Stimulated activated CD4-positive, alpha-beta T cell treated with anti-CD3 and anti-CD28 coated beads, Interleukin-12 subunit alpha, Interleukin-12 subunit beta, amount 100 ng/mL, for 24 hours (primary cell): ENCODE results near the gene EYA3.
A peak's percentile ranks its signal among the peaks of the same experiment; 100 is the strongest.

Experiments
- DNase-seq, 2 experiments: peaks; one replicate each; pipeline ENCODE4 v3.0.0-alpha.2; 2020; ENCODE audit warnings: low read depth in 2 of 2

The EYA3 gene

DNA sequence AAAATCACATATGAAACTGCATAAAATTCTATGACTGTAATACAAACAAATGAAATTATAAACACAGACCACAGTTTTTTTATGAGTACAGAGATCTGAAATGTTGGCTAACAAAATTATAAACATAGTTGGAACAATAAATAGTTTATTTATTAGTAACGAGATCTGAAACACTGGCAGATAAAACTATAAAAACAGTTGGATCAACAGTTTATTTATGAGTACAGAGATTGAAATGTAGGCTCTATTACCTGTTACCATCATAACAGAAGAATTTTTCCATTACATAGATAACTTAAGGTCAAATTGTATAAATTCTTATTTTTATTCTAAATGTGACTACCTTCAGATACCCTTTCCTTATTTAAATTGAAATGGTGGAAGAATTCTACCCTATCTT lies 14.5 kb downstream of the EYA3 start:
- DNase-seq = no peak

DNA sequence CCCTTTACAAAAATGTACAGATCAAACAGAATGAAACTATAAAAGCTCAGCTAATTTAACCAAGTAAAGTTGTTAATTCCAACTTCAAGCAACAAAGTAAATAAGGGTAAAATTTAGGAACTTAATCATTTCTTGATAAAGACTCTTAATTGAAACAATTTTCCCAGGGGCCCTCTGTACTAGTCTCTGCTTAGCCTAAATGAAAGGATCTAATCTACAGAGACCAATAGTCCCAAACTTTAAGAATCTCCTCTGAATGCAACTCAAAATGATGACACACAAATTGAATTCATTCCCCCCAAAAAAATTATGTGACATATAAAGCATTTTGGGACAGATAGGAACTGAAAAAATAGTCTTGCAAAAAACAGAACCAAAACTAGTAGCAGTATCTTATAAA lies 16.6 kb downstream of the EYA3 start:
- DNase-seq = no peak

DNA sequence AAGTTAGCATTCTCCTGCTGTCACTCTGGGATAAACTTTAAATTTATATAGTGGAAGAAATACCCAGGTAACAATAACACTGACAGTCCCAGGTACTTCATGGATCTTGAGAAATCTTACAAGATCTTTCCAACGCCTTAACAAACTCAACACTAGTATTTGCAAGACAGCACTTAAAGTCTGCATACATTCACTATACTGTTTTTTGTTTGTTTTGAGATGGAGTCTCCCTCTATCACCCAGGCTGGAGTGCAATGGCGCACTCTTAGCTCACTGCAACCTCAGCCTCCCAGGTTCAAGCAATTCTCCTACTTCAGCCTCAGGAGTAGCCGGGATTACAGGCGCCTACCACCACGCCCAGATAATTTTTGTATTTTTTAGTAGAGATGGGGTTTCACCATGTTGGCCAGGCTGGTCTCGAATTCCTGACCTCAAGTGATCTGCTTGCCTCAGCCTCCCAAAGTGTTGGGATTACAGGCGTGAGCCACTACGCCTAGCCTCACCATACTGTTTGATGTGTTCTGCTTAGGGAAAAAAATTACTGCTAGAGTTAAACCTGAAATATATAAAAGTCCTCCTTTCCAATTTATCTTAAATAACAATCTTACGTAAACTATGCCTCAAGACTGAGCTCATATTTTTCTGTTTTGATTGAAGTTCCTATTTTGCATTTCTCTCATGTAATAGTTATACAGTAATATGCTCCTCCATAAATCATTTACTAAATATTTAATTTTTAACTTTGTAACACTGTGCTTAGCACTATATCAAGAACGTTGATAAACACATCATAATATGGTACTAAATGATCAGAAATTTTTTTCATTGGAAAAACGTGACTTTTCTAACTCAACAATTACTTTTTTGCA lies 17.5 kb downstream of the EYA3 start:
- no peak for DNase-seq

DNA sequence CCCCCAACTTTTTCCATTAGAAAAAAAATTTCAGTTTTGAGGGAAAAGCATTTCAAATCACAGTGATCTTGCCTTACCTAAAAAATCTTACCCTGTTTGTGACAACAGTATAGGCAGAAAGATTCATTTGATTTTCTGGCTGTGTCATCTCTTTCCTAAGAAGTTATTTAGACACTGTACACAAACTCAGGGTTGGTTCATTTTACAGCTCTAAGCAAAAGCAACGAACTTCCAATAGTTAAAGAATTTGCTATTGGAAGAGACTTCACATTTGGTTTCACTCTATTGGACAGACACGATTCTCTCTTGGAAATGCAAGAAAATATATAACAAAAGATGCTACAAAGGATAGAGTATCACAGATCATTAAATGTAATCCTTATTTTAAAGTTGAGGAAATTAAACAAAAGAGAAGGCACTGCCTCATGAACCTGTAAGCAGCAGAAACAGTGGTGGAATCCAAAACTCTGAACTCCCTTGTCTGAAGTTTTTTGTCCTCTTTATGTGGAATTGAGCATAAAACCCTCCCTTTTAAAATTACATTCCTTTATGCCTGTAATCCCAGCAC lies 20.8 kb downstream of the EYA3 start:
- DNase-seq = no peak

DNA sequence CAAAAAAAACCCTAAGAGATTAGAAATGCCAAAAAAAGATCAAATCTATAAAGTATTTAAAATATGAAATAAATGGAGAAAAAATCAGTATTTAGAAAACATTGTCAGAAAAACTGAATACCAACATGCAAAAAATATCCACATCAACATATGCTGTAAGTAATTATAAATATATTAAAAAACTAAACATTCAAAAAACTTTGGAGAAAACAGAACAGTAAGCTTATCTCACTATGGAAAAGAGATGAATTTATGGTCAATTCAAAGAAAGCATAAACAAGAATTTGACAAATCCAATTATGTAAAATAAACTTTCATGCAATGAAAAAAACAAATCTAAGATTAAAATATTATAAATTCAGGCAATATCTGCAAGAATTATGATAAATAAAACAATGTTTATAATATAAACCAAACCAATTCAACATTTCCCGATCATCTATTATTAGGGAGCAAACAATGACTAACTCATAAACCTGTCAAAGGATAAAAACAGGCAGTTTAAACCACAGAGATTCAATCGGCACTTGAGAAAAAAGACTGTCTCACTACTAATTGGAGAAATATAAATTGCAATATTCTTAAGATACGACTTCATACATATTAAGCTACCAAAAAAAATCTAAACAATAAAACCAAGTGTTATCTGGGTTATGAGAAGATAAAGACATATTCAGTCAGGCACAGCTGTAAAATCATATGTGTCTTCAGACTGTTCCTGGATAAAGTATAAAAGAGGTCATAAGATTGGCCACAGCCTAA lies 21.8 kb downstream of the EYA3 start:
- no peak for DNase-seq

DNA sequence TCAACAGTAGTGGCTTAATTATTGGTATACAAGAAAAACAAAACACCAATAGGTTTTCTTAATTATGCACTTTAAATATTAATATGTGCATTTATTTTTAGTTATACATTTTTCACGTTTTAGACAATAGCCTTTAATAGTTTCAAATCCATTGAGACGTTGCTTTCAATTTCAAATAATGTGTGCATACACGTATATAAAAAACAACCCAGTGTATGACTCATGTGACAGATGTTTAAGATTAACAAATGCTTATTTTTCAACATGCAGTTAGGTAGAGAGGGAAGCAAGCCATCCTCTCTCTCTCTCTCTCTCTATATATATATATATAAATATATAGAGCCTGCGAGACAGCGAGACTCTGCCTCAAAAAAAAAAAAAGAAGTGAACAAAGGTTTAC lies 24.3 kb downstream of the EYA3 start:
- no peak for DNase-seq

DNA sequence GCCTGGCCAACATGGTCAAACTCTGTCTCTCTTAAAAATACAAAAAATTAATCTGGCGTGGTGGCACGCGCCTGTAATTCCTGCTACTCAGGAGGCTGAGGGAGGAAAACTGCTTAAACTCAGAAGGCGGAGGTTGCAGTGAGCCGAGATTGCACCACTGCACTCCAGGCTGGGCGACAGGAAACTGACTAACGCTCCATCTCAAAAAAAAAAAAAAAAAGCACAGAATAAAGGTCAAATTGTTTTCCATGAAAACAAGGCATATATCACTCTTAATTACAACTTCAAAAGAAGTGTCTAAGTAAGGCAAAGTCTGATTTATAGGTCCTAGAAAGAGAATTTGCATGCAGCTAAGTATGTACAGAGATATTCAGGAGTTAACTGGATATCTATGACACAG lies 25.6 kb downstream of the EYA3 start:
- peak in 1 of 2 experiments; percentile 3 for DNase-seq

DNA sequence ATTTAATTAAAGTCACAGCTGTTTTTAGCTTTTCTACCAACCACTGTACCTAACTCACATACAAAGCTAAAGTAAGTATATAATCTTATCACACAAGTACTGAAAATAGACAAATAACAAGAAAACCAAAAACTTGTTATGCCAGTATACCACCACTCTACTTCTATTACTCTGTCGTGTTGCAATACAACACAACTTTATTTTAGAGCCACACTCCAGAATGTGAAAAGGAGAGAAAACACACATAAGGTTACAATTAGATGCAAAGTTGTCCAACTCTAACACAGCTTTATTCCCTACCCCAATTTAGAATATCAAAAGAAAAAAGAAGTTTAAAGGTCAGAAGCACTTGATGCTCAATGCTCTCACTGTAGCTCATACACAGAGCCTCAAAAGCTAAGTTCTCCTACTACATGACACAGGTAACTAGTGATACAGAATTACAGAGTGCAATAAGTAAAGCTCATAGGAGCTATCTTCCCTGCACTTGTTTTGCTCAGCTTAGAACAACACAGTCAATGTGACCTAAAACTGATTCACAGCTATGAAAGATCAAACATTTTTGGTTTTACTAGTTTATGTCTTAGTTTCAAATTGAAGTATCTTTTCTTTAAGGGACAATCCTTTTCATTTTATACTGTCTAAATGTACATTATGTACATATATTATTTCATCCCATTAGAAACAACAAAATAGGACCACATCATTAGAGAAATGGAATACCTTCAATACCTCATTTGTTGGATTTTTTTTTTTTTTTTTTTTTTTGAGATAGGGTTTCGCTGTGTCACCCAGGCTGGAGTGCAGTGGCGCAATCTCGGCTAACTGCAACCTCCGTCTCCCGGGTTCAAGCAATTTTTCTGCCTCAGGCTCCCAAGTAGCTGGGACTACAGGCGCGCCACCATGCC lies 29.2 kb downstream of the EYA3 start:
- DNase-seq = no peak

DNA sequence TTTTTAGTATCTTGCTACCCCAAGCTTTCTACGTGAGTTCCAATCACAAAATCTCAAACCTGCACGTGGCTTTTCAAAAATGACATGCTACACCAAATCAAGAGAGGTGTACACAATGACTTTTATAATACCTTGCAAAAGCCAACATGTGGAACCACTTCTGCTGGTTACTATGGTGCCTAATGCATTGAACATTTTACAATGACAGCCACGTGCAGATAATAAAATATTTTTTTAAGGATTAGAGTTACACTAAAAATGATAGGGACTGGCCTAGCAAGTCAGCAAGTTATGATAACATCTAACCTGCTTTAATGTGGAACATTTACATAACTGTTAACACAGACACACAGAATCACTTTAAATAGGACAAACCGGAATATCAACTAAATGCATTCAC lies 30.2 kb downstream of the EYA3 start:
- no peak for DNase-seq

DNA sequence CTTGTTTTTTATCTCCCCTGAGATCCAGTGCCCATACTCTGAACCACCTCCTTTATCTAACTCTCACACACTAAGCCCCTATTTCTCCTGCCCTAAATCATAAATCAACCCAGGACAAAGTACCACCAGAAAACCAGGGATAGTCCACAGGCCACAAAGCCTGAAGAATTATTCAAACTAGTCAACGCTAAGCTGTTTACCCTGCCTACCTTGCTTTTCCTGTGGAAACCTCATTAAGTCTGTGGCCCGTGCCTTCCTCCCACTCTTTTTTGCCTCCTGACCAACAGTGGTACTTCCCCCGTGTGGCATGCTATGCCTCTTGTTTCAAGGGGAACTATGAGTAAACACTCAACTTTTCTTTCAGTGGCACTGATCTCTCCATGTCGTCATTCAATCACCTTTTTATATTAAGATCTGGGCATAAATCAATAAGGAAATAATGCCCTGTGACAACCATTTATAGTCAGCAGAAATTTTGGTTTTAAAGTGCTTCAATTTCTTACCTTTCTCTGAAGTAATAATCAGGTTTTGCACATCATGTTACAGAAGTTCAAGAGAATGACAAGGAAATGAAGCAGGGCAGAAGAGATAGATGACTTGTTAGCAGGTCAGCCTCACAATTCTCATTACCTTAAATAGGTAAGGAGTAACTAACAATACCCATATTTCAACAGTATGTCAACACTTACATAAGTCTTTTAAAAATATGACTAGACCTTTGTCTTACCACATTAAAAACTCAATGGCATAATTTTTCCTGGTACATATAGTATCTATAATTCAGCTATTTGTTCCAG lies 32.1 kb downstream of the EYA3 start:
- peak; percentile 31 to 52 for DNase-seq

DNA sequence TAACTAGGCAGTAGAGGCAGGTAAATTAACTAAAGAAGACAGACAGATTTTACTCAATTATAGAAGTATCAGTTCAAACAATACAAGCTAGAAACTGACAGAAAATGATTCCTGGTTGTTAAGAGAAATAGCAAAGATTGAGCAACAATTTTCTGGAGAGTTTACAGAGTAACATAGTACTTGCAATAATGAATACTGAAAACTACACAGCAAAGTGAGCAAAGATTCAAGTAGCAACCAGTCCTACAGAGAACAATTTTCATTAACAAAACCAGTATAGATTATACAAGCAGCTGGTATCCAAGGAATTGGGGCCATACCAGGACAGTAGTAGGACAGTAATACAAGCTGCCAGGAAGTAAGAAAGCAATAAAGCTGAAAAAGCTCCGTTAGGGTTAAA lies 37.6 kb downstream of the EYA3 start:
- no peak for DNase-seq

DNA sequence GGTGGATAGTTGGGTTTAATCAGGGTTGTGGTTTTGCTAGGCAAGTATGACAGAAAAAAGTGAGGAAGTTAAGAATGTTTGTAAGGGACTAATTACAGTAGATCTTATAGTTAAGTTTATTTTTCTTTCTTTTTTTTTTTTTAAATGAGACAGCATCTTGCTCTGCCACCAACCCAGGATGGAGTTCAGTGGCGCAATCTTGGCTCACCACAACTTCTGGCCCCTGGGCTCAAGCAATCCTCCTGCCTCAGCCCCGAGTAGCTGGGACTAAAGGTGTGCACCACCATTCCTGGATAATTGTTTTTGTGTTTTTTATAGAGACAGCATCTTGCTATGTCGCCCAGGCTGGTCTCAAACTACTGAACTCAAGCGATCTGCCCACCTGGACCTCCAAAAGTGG lies 41.7 kb downstream of the EYA3 start:
- no peak for DNase-seq

DNA sequence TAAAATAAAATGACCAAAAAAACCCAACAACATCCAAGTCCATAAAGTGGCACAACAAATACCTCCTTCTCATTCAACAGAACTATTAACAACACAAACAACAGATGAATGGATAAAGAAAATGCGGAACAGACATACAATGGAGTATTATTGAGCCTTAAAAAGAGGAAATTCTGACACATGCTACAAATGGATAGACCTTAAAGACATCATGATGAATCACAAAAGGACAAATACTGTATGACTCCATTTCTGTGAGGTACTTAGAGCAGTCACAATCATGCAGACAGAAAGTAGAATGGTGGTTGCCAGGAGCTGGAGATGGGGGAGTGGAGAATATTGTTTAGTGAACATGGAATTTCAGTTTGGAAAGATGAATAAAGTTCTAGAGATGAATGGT lies 42.6 kb downstream of the EYA3 start:
- no peak for DNase-seq

DNA sequence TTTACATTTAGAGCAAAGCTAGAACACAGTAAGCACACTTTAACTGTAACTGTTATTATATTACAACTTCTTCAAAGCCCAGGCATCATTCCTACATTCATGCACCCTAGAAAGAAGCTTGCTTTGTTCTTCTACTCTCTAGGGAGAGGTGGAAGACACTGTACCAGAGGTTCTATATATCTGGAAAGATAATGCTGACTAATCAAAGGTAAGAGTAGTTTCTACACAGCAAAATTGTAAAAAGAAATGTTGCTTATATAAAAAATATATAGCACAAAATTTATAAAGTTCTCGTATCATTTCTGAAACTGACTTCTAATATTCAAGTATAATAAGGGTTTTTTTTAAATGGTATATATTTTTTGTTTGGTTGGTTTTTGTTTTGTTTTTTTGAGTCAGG lies 44.0 kb downstream of the EYA3 start:
- DNase-seq = no peak

DNA sequence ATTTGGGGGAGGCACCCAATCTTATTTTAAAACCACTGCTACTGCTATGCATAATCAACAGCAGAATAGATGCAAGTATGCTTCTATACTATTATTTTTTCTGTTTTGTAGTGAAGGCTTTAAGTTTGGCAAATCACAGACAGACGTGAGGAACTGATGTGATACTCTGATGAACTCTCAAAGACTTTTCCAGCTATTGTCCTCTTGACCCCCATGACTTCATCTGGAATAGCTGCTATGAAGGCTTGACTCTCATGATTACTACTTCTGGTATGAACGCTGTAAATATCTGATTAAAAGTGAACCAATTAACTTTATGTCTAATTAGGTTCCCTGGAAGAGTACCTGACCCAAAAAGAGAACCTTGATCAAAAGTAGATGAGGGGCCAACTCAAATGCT lies 49.1 kb downstream of the EYA3 start:
- DNase-seq = no peak

DNA sequence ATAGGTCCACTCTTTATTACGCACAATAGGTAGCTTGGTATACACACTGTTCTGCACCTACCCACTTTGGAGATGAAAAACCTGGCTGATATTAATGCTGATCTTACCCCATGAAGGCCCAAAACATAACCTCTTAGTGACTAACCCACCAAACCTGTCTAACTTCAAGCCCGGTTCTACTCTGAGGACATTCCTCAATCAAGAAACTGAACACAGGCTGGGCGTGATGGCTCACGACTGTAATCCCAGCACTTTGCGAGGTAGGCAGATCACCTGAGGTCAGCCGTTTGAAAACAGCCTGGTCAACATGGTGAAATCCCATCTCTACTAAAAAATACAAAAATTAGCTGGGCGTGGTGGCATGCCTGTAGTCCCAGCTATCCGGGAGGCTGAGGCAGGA lies 50.5 kb downstream of the EYA3 start:
- no peak for DNase-seq

DNA sequence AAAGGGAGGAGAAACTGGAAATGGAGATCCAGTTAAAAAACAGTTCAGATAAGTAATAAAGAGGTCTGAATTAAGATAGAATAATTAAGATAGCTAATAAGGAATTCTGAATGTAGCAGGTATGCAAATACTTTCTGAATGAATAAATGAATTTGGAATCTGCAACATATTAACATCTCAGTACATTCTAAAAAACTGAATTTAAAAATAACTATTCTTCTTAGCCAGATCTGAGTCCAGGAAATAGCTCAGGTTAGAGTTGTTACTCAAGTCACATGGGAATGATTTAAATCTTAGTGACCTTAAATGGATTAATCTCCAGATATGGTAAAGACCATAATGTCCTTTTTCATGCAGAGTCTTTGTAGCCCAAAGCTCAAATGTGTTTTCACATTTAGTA lies 51.2 kb downstream of the EYA3 start:
- DNase-seq = no peak

DNA sequence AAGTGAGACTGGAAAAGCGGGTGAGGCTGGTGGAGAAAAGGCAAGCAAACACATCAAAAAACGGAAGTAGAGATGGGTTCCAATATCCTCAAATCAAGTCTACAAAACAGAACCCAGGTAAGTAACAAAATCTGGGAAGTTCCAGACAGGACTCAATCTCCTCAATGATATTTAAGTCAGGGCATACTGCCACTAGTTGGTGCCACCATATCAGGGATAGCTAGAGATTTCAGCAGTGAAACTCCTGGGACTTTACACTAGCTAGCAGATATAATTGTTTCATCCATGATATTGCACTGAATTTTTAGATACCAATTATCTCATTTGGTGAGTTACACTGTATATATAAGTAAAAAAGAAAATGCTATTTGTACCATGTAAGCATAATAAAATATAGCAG lies 52.0 kb downstream of the EYA3 start:
- no peak for DNase-seq

DNA sequence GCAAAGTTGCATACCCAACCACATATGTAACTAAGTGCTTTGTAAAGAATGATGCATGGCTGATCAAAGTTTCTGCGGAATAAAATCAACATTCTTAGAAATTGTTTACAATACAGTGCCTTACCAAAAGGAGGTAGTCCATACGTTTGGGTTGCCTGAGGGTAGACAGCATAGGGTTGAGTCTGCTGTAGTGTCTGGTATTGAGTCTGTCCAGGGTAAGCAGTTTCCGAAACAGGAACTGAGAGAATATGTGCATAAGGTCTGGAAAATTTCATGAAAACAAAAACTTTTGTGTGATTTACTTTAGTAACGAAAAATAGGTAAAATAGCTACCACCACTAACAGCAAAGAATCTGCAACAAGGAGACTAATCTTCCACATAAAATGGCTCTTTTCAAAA lies 53.0 kb downstream of the EYA3 start:
- DNase-seq = no peak

DNA sequence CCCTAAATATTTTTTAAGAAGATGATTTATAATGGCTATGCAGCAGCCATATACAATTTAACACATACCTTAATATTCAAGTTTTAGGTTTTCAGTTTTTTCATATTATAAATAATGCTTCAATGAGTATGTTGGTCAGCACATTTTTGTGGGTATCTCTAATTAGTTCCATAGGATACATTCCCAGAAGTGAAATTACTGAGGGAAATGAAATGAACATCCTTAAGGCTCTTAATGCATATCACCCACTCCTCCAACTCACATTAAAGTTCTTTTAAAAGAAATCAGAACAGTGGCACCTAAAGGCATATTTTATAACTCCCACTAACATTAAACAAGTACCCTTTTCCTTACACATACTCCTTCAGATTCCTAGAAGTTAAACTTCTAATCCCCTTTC lies 56.1 kb downstream of the EYA3 start:
- no peak for DNase-seq

DNA sequence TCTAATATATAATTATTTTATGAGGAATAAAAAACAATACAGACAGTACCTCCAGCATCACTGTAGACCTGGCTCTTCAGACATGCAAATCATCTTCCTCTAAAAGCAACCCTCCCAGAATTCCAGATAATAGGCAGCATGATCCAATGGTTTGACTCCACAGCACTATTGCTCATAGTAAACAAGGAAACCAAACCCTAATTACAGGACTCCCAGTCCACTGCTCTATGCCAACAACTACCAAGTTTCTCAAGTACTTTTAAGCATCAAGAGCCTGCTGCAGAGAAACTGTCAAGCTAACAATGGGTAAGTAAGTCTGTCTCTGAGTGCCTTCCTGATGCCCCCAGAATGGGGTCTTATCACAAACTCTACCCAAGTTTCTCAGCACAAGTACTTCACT lies 57.2 kb downstream of the EYA3 start:
- DNase-seq = no peak
